GM19240 (cell line): ENCODE results near the gene BMP8A.
A peak's percentile ranks its signal among the peaks of the same experiment; 100 is the strongest.
"Not testable (repeated sequence)": the region's sequence is repeated elsewhere in the genome, so short reads cannot be mapped to it uniquely, and the experiment has no call there.

Source experiments
- DNase-seq: peaks from one replicate; pipeline ENCODE4 v3.0.0; 2011; ENCODE audit warnings: low spot score; ENCODE audit not compliant: insufficient read length

The BMP8A gene

GRCh38 chr1:39505289-39505688 lies 13.9 kb downstream of the BMP8A start:
- no peak for DNase-seq

GRCh38 chr1:39507230-39507928 lies 15.9 kb downstream of the BMP8A start:
- no peak for DNase-seq

- DNase-seq, result no peak
Observed at GRCh38 chr1:39508266-39508665, 16.8 kb downstream of the BMP8A start.

GRCh38 chr1:39508857-39509305 lies 17.4 kb downstream of the BMP8A start:
- DNase-seq, result peak; percentile 33

GRCh38 chr1:39509360-39510009 lies 18.0 kb downstream of the BMP8A start:
- DNase-seq, result peak; percentile 62

- not testable (repeated sequence) for DNase-seq
Observed at GRCh38 chr1:39510570-39511186, 19.2 kb downstream of the BMP8A start.

- DNase-seq, result not testable (repeated sequence)
Observed at GRCh38 chr1:39511477-39511876, 20.0 kb downstream of the BMP8A start.

GRCh38 chr1:39512234-39512847 lies 20.9 kb downstream of the BMP8A start:
- DNase-seq, result not testable (repeated sequence)

GRCh38 chr1:39514710-39515124 lies 23.3 kb downstream of the BMP8A start:
- not testable (repeated sequence) for DNase-seq

GRCh38 chr1:39515131-39516086 lies 24.0 kb downstream of the BMP8A start:
- not testable (repeated sequence) for DNase-seq

GRCh38 chr1:39516841-39517240 lies 25.4 kb downstream of the BMP8A start:
- not testable (repeated sequence) for DNase-seq

- DNase-seq, result not testable (repeated sequence)
Observed at GRCh38 chr1:39517936-39518335, 26.5 kb downstream of the BMP8A start.

GRCh38 chr1:39519376-39519775 lies 27.9 kb downstream of the BMP8A start:
- not testable (repeated sequence) for DNase-seq

GRCh38 chr1:39522221-39522620 lies 30.8 kb downstream of the BMP8A start:
- DNase-seq, result not testable (repeated sequence)

GRCh38 chr1:39522661-39523567 lies 31.5 kb downstream of the BMP8A start:
- no peak for DNase-seq

- DNase-seq, result no peak
Observed at GRCh38 chr1:39524171-39524570, 32.7 kb downstream of the BMP8A start.

GRCh38 chr1:39524591-39525365 lies 33.3 kb downstream of the BMP8A start:
- no peak for DNase-seq

GRCh38 chr1:39525366-39526165 lies 34.1 kb downstream of the BMP8A start:
- peak; percentile 90 for DNase-seq
